Endothelial cell of umbilical vein (primary cell): ENCODE results near the gene RYR2.

ENCODE experiments used
- EZH2 ChIP-seq: IDR thresholded peaks from 2 replicates; pipeline ENCODE4 v1.6.1; 2012; ENCODE audit warnings: borderline replicate concordance, low read depth, mild to moderate bottlenecking, moderate library complexity, low read length, inconsistent platforms; ENCODE audit not compliant: severe bottlenecking
- JUN ChIP-seq: IDR thresholded peaks from 2 replicates; pipeline ENCODE4 v1.6.1; 2011; ENCODE audit warnings: borderline replicate concordance, low read depth; ENCODE audit not compliant: insufficient read length, insufficient read depth
- MYC ChIP-seq: IDR thresholded peaks from one replicate; pipeline ENCODE4 v1.6.1; 2011; ENCODE audit warnings: mild to moderate bottlenecking, low read depth, low read length
- POLR2A ChIP-seq: IDR thresholded peaks from 2 replicates; pipeline ENCODE4 v1.6.1; 2012; ENCODE audit warnings: low read depth, mild to moderate bottlenecking, control low read depth, low read length
- POLR2AphosphoS5 ChIP-seq: IDR thresholded peaks from 2 replicates; pipeline ENCODE4 v1.6.1; 2012; ENCODE audit warnings: low read depth, mild to moderate bottlenecking, control low read depth, low read length, moderate library complexity; ENCODE audit not compliant: insufficient read depth
- TF ChIP-seq, protein P1 (sequence below), 2 donors: IDR thresholded peaks; 1 replicate in 1 of 2; 2 replicates in 1 of 2; pipeline ENCODE4 v1.5.1; 2011; ENCODE audit warnings: low read length in 2 of 2, mild to moderate bottlenecking in 2 of 2, moderate library complexity in 2 of 2, control low read depth in 1 of 2, inconsistent platforms in 1 of 2, low read depth in 1 of 2; ENCODE audit not compliant: insufficient read depth in 1 of 2; ENCODE audit errors: extremely low read depth in 1 of 2
- TF ChIP-seq, protein P2 (sequence below): IDR thresholded peaks from 2 replicates; pipeline ENCODE4 v1.6.1; 2011; ENCODE audit not compliant: insufficient read depth, insufficient read length

DNA sequence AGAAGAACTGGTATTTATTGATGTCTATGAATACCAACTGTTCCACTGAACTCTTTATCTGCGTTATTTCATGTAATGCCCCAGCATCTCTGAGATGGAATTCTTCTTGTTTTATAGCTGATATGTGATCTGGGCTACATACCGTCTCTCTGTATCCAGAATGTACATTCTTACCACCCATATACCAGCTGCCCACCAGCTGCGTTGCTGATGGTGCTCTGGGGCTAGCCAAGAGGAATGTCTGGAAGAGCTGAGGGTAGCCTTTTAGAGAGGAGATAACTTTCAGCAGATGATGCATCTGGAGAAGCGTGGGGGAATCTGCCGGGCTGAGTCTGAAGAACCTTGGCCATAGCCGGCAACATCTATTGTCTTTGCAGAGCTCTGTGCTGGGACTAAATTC is 137.5 kb downstream of the RYR2 start:
- TF ChIP-seq, protein P1, sequence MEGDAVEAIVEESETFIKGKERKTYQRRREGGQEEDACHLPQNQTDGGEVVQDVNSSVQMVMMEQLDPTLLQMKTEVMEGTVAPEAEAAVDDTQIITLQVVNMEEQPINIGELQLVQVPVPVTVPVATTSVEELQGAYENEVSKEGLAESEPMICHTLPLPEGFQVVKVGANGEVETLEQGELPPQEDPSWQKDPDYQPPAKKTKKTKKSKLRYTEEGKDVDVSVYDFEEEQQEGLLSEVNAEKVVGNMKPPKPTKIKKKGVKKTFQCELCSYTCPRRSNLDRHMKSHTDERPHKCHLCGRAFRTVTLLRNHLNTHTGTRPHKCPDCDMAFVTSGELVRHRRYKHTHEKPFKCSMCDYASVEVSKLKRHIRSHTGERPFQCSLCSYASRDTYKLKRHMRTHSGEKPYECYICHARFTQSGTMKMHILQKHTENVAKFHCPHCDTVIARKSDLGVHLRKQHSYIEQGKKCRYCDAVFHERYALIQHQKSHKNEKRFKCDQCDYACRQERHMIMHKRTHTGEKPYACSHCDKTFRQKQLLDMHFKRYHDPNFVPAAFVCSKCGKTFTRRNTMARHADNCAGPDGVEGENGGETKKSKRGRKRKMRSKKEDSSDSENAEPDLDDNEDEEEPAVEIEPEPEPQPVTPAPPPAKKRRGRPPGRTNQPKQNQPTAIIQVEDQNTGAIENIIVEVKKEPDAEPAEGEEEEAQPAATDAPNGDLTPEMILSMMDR (IDR thresholded peaks at IDR 0.05; ENCODE audit: extremely low read depth in 1 of 2, insufficient read depth in 1 of 2, low read depth in 1 of 2, low read length in 2 of 2): no peak
- no peak for TF ChIP-seq POLR2AphosphoS5
- no peak for TF ChIP-seq POLR2A
- no peak for TF ChIP-seq EZH2
- TF ChIP-seq JUN: no peak
- TF ChIP-seq, protein P2, sequence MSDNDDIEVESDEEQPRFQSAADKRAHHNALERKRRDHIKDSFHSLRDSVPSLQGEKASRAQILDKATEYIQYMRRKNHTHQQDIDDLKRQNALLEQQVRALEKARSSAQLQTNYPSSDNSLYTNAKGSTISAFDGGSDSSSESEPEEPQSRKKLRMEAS: no peak
- no peak for TF ChIP-seq MYC
